ENCODE measurements around the gene PAGR1.

The PAGR1 gene

GRCh38 chr16:29848420-29849297 lies 32.7 kb downstream of the PAGR1 start:
- in situ Hi-C loops (cut with HindIII; ENCODE audit: low sequenced_read_pairs) = no loop called here
- TF ChIP-seq CTCF (IDR thresholded peaks at IDR 0.05; ENCODE audit: low read depth, low read length) = peak; percentile 95
- DNase-seq (ENCODE audit: low read depth, low spot score) = peak; percentile 55
- no peak overlapping the region for H3K4me3 ChIP-seq (ENCODE audit: low read depth, low read length)

- in situ Hi-C loops (cut with HindIII; ENCODE audit: low sequenced_read_pairs) = no loop called here
- no peak for TF ChIP-seq CTCF (IDR thresholded peaks at IDR 0.05; ENCODE audit: low read depth, low read length)
- no peak for DNase-seq (ENCODE audit: low read depth, low spot score)
- H3K4me3 ChIP-seq (ENCODE audit: low read depth, low read length) = no peak overlapping the region
Measured at GRCh38 chr16:29849505-29849904, 33.6 kb downstream of the PAGR1 start.

- DNase-seq (ENCODE audit: low read depth, low spot score) = no peak
- no peak for TF ChIP-seq CTCF (IDR thresholded peaks at IDR 0.05; ENCODE audit: low read depth, low read length)
- in situ Hi-C loops (cut with HindIII; ENCODE audit: low sequenced_read_pairs) = no loop called here
Measured at GRCh38 chr16:29850998-29851397, 35.0 kb downstream of the PAGR1 start.

GRCh38 chr16:29852654-29853053 lies 36.7 kb downstream of the PAGR1 start:
- no peak for TF ChIP-seq CTCF (IDR thresholded peaks at IDR 0.05; ENCODE audit: low read depth, low read length)
- no peak for DNase-seq (ENCODE audit: low read depth, low spot score)
- in situ Hi-C loops (cut with HindIII; ENCODE audit: low sequenced_read_pairs) = no loop called here

More at GRCh38 chr16:29850998-29851397, 35.0 kb downstream of the PAGR1 start:
- no peak overlapping the region for H3K4me3 ChIP-seq (ENCODE audit: low read depth, low read length)

GRCh38 chr16:29854520-29855100 lies 38.7 kb downstream of the PAGR1 start:
- no peak for TF ChIP-seq CTCF (IDR thresholded peaks at IDR 0.05; ENCODE audit: low read depth, low read length)
- H3K4me3 ChIP-seq (ENCODE audit: low read depth, low read length) = no peak overlapping the region
- no peak for DNase-seq (ENCODE audit: low read depth, low spot score)
- in situ Hi-C loops (cut with HindIII; ENCODE audit: low sequenced_read_pairs) = no loop called here

More at GRCh38 chr16:29852654-29853053, 36.7 kb downstream of the PAGR1 start:
- H3K4me3 ChIP-seq (ENCODE audit: low read depth, low read length) = no peak overlapping the region

GRCh38 chr16:29857133-29857760 lies 41.3 kb downstream of the PAGR1 start:
- H3K4me3 ChIP-seq (ENCODE audit: low read depth, low read length) = no peak overlapping the region
- TF ChIP-seq CTCF (IDR thresholded peaks at IDR 0.05; ENCODE audit: low read depth, low read length) = no peak
- in situ Hi-C loops (cut with HindIII; ENCODE audit: low sequenced_read_pairs) = no loop called here
- peak; percentile 75 for DNase-seq (ENCODE audit: low read depth, low spot score)
